HPDE6-E6E7 (cell line): ENCODE measurements around the gene ZNF618.

Experiments used
- DNase-seq: peaks from one replicate; pipeline ENCODE4 v3.0.0; 2011; ENCODE audit warnings: missing footprints; ENCODE audit errors: extremely low spot score

Gene ZNF618

DNA sequence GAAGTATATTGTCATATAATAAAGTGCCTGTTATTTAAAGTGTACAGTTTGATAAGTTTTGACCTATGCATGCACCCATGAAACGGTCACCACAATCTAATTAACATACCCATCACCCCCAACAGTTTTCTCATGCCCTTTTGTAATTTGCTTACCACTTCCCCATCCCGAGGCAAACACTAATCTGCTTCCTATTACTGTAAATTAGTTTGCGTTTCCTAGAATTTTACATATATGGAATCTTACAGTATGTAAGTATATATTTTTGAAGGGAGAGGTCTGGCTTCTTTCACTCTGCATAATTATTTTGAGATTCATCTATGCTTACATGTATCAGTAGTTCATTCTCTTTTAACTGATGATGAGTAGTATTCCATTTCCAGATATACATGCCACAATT is 145.5 kb downstream of the ZNF618 start:
- no peak for DNase-seq

DNA sequence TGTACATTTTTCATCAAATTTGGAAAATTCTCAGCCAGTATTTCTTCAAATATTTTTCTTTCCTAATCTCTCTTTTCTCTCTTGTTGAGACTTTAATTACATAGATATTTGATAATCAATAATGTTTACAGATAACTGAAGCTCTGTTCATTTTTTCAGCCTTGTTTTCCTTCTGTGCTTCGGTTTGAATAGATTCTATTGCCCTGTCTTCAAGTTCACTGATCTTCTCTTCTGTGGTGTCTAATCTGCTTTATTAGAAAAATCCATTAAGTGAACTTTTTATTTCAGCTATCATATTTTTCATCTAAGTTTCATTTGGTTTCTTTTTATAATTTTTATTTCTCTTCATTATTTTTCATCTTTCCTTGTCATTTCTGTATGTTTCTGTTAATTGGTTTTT is 147.9 kb downstream of the ZNF618 start:
- no peak for DNase-seq

DNA sequence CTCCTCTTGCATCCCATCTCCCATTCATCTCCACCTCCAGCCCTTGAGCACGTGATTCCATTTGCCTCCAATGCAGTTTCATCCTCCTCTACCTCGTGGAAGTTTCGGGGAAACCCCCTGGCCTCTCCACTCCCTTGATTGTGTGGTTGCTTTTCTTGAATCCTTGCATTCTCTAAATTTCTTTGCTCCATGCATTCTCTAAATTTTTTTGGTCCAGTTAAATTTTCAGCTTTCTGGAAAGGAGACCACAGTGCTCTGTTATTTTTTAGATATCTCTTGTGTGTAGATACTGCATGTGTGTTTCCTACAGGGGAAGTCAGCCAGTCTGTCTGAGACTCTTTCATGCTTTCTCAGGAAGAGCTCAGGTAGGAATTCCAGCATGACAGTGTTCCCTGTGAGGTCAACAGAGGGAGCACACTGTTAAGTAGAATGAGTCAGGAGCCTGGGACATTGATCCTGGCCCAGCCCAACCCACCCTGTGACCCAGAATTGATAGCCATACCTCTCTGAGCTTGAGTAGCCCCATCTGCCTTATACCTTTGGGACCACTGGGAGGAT is 149.2 kb downstream of the ZNF618 start:
- no peak for DNase-seq

DNA sequence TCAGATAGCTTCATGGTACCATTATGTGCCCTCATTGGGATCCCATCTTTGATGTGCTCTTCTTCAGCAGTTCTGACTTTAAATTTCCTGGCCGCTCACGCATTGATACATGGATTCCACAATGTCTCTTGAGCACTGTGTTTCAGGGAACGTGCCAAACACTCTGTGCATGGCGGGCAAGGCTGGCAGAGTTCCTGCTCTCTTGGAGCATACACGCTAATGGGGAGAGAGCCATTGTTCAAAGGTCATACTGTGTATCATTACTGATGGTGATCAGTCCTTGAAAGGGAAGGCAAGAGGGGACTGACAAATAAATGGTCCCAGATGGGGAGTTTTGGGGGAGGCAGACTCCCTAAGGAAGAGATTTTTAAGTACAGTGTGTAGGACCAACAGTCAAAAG is 149.7 kb downstream of the ZNF618 start:
- DNase-seq, result no peak

DNA sequence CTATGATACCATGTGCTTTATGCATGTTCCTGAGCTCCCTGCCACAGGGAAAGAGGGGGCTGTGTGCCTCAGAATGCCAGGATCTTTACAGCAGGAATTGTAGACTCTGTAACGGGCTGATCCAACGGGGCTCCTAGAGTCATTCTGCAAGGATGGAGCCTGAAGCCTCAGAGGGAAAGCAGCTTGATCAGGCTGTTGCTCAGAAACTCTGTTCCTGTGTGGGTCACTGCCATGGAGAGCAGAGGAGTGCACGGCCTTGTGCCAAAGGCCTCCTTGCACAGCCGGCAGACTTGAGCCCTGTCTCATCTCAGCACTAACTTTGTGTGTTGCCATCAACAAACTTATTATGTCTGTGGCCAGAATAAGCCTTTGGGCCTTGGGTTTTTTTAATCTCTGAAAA is 150.2 kb downstream of the ZNF618 start:
- no peak for DNase-seq

DNA sequence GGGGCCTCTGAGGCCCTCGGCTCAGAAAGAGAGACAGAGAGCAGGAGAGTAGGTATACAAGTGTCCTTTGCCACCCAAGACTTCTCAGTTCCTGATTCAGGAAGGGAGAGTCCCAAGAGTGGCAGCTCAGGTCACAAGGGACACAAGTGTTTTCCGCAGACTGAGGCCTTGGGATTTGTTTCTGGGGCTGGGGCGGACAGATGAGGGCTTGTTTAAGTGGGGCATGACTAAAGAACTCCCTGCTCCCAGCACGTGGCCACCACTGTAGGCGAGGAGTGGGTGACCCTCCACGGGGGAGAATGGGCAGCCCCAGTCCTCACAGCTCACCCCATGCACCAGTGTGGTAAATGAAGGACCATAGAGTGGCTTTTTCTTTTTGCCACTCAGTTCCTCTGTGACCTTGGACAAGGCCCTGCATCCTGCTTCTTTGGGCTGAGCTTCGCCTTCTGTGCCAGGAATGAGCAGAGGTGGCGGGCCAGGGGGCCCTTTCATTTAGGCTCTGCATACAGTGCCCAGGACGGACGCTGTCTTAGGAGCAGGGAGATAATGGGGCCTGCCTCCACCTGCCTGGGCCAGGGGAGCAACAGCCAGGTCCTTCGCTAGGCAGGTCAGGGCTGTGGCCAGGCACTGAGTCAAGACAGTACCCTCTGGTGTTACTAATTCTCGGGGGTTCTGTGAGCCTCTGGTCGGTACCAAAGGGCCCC is 151.2 kb downstream of the ZNF618 start:
- no peak for DNase-seq

DNA sequence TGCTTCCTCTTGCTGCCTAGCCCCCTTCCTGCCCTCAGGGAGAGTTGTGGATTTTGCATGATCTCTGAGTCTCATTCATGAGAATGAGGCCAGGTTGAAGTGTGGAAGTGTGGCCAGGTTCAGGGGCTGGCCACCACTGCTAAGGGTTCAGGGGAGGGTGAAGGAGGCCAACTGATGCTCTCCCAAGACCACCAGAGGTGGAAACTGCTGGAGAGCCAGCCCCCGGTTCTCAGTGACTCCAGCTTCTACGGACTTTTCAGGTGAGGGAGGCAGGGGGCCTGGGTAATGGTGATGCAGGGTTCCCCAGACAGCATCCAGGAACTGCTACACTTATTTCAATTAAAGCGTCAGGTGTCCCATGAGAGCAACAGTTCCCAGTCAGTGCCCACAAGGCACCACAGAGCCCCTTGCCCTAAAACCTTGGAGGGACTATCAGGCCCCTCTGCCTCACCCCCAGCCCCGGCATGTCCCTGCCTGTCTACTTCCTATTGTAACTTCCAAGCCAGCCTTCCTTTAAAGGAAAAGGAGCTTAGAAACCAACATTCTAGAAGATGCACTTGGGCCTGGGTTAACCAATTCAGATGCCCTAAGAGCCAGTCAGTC is 151.9 kb downstream of the ZNF618 start:
- DNase-seq, result no peak

DNA sequence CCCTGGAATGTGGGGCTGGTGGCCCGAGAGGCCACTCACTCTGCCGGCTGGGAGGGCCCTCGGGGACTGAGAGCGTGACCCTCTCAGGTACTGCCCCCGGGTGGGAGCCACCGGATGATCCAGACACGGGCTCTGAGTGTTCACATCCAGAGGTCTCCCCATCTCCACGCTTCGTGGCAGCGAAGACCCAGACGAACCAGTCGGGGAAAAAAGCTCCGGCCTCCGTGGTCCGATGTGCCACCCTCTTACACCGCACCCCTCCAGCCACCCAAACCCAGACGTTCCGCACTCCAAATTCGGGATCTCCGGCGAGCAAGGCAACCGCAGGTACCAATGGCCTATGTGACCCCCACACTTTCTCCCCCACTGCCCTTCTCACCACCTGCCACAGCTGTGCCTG is 152.5 kb downstream of the ZNF618 start:
- no peak for DNase-seq

DNA sequence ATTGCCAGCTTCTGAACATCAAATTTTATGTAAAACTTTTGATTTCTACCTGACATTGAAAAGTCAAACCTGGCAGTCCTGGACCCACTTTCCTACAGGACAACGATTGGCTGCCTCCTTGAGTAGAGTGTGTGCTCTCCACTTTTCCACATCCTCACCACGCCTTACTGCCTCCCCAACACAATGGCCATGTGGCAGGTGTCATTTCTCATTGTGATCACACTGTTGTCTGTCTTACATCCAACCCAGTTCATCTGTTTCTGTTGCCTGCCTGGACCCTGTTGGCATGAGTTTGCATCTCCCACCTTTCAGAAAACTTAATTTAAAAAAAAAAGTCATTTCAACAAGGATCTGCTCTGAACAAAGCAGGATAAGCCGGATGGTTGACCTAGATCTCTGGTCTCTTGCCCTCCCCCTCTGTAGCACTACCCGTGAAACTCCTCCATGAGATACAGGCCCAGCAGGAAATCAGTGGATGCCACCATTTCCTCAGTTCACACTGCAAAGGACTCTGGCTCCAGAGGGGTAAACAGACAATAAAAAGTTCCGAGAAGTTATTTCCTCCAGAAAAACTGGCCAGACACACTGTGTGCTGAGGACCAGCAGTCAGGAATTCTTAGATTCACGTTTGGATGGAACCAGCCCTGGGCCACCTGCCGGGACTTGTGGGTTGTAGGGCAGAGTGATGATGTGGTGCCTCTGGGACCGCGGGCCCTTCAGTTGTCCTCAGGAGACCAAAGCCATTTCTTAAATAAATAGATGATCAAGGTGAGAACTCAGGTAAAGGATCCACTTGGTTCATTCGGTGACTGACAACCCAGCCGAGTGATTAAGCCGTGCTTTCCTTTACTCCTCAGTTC is 153.4 kb downstream of the ZNF618 start:
- DNase-seq, result no peak

DNA sequence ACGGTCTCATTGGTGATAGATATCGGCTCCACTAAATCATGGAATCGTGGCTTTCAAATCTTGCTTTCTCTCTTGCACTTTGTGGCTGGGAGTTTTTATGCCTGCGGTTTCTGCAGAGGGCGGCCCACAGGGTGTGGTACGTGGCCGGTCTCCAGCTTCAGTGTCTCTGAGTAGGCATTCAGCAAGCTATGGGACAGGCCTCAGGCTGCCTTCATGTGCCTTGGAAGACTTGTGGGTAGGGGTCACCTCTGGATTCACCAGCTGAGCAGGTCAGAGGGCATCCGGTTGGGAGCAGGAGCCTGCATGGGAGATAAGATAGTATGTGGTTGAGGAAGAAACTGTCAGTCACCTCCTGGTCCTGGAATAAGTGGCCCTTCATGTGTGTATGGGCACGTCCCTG is 154.3 kb downstream of the ZNF618 start:
- no peak for DNase-seq

DNA sequence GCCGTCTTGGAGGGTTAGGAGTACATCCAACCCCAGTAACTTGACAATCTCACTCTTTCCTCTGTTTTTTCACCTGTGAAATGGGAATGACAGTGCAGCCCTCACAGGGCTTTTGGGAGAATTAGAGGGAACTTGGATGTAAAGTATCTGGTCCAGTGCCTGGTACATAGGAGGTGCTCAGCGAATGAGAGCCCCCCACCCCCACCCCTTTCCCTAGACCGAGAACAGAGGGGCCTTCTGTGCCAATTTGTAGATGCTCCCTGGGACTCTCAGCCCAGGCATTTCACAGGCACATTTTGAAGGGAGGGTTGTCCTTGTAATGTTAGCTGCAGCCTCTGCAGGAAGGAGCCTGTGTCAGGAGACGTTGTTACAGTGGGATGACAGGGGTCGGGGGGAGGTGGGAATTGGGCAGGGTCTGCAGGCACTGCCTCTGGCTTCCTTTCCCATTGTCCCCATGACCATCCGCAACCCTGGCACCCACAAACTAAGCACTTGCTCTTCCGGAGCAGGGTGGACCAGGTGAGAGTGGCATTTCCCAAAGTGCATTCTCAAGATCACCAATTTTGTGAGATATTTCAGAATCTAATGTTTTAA is 155.0 kb downstream of the ZNF618 start:
- DNase-seq, result no peak

DNA sequence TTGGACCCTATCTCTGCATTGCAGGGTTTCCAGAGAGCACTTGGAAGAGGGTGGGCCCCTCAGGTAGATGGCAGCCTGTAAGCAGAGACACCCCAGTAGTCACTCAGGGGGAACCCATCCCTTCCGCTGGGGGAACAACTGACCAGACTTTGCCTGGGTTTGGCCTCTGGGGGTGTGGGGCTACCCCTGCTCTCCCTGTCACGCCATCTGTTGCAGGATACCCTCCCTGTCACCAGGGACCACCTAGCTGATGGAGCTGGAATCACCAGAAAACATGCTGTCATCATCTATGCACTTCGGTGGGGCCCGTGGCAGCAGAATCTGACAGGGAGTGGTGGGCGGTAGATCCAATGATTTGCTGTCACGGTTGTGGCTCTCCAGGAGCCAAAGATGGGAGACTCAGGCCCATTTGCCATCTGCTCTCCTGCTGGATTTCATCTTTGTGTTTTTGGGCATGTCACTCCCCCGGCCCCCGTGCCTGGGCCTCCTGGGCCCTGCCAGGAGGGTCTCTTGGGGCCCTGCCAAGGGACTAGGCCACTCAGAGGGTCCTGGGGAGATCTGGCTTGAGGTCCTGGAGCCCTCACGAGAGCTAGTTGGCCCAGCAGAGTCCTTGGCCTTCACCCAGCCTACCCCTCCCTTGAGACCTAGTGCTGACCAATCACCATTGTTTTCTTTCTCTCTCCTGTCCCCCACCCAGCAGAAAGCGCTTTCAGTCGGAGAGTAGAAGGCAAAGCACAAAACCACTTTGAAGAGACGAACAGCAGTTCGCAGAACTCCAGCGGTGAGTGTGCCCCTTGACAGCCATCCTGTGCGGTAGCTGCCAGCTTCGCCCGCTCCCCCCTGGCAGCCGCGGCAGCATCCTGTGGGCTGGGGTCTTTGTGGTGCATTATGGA is 156.1 kb downstream of the ZNF618 start:
- DNase-seq, result no peak

DNA sequence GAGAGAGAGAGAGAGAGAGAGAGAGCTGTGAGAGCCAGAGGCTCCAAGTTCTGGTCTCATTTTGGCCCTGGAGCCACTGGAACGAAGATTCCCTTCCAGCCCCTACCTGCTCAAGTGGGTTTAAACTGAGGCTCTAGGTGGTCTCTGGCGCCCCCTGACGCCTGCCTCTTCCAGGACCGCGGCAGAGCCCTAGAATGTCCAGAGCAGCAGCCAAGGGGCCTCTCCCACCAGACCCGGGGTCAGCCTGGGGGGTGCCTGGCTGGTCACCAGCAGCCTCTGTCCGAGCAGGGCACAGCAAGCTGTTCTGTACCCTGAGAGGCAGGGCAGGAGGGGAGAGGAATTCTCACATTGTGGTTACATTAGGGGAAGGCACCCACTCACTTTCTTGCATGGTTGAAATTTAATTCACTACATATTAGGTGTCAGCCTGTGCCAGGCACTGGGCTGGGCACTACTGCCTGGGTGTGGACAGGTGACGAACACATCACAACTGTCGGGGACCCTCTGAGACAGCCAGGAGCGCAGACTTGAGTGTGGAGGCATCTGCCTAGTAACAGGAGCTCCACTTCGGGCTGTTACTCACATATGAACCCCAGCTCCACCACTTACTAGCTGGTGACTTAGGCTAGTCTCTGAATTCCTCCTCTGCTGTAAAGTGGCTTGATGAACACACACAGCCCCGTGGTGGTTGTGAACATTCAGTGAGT is 157.4 kb downstream of the ZNF618 start:
- no peak for DNase-seq

DNA sequence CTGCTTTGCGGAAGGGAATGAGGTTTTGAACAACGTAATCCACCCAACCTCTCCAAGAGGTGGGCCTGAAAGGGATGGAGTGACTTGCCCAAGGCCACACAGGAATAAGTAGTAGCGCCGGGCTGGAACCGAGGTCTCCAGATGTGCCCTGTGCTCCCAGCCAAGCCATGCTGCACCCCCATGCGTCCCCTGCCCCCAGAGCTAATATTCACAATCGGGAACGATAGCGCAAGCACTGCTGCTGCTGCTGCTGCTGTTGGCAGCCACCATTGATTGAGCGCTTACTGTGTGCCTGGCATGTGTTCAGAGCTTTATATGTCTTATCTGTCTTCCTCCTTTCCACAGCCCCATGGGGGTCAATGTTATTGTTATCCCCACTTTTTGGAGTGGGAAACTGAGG is 158.1 kb downstream of the ZNF618 start:
- DNase-seq, result no peak

DNA sequence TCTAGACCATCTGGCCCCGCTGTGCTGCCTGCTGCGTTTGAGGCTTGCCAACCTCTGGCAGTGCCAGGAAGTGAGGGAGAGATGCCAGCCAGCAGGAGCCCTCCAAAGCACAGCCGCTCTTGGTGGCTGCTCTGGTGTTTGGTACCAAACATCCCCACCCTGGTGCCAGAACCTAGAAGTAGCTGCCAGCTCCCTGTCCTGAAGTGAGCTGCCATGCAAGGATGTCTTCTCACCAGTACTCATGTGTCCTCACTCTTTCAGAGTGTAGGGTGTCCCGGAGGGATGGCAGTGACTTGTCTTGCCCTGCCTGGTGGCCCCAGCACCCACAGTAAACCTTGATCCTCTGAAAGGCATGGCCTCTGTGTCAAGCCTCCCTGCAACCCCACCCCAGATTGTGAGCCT is 158.6 kb downstream of the ZNF618 start:
- DNase-seq, result no peak

DNA sequence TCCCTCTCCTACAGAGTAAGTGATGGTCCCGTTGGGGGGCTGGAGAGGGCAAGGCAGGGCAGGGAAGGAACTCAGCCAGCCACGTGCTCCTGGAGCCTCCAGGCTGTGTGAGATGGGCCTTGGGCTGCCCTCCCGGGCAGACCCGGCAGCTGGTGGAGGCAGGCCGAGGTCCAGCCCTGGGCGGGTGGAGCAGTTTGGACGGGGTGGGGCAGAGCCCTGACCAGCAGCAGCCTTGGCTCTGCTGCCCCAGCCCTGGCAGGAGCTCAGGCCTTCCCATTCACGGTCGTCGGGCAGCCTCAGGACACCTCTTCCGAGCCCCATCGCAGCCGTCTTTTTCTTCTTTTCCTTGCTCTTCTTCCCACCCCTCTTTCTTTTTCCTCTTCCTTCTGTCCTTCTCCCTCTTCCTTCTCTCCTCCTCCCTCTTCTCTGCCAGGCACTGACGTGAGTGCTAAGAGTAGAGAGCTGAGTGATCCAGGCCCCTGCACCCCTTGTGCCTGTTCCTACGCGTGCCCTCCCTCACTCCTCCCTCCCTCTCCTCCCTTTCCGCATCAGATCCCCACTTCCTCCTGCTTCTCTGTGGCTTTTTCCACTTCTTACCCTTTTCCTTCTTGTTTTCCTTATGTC is 159.2 kb downstream of the ZNF618 start:
- DNase-seq, result no peak

DNA sequence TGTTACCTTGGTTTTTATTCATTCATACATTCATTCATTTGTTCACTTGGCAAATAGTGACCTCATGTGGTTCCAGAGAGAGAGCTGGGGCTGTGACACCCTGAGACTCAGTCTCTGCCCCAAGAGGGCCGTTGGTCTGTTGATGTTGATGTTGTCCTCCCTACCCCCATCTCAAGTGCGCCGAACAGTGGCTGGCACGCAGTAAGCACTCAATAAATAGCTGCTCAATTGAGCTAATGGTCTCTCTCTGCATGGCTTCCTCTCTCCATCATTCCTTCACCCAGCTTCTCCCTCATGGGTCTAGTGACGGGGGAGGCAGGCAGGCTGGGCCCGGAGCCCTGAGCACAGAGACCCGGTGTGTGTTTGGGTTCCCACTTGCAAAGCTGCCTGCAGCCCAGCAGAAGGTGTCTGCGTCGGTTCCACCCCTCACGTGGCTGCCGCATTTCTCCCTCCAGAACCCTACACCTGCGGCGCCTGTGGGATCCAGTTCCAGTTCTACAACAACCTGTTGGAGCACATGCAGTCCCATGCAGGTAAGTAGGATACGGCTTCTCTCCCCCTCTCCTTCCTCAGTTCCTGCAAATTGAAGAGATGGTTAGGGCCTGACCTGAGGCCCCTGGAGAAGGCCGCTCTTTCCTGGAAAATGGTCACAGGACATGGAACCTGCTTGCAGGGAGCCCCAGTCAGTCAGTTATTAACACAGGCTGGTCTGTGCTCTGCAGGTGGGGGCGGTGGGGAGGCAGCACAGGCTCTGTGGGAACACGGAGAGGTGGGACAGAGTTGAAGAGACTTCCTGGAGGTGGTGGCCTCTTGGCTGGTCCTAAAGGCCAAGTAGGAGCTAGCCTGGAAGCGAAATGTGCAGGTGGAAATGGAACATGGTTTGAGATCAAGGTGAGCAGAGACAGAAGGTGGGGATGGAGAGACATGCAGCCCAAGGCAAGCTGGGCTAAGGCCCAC is 160.0 kb downstream of the ZNF618 start:
- DNase-seq, result no peak

DNA sequence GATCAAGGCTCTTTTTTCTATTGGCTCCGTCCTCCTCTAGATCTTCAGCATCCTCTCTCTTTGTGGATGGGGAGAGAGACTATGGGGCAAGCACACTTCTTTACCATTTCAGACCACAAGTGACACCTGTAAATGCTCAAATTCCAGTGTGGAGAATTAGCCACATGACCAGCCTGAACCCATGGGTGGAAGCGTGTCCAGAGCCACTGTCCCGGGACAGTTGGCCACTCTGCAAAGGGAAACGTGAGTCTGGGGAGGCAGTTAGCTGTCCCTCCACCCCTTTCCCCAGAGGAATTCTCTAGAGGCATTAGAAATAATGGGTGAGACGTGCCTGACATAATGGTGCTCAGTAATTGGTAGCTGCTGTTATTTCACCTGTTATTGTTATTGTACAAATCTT is 161.1 kb downstream of the ZNF618 start:
- no peak for DNase-seq
